ENCODE results near the gene CNTN5.

DNA sequence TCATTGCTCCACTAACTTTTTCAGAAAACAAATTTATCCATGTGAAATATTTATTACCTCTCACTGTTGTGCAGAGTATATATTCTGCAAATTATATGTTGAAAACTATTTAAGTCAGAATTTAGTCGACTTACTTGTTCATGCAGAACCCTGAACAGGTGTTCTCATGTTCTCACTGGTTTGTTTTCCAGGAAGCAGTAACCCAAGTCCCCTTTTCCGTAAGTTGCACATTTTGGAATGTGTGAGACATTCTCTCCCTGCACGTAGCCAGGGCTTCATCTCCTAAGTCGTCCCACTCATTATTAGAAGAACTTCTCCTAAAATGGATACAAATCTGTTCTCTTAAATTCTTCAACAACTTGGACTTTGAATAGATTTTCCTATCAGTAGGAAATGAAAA lies 524.9 kb downstream of the CNTN5 start:
- TF ChIP-seq, protein P1, sequence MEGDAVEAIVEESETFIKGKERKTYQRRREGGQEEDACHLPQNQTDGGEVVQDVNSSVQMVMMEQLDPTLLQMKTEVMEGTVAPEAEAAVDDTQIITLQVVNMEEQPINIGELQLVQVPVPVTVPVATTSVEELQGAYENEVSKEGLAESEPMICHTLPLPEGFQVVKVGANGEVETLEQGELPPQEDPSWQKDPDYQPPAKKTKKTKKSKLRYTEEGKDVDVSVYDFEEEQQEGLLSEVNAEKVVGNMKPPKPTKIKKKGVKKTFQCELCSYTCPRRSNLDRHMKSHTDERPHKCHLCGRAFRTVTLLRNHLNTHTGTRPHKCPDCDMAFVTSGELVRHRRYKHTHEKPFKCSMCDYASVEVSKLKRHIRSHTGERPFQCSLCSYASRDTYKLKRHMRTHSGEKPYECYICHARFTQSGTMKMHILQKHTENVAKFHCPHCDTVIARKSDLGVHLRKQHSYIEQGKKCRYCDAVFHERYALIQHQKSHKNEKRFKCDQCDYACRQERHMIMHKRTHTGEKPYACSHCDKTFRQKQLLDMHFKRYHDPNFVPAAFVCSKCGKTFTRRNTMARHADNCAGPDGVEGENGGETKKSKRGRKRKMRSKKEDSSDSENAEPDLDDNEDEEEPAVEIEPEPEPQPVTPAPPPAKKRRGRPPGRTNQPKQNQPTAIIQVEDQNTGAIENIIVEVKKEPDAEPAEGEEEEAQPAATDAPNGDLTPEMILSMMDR (IDR thresholded peaks at IDR 0.05) = no peak
- no peak for TF ChIP-seq EZH2 (IDR thresholded peaks at IDR 0.05; ENCODE audit: borderline replicate concordance, insufficient read depth, low read depth, low read length, poor library complexity, severe bottlenecking)

All from B cell (primary cell).